ENCODE data around the gene ARHGAP26.

ARHGAP26 gene

GRCh38 chr5:142819292-142819691, 49.1 kb downstream of the ARHGAP26 start:
- peaks cover 44% of the 10 kb centered on the region for H3K4me1 Mint-ChIP-seq (ENCODE audit: low read depth)
- H3K27ac Mint-ChIP-seq, result no peak overlapping the region
- H3K9me3 Mint-ChIP-seq, result no peaks in the 10 kb centered on the region
- no peaks in the 10 kb centered on the region for H3K27me3 Mint-ChIP-seq (ENCODE audit: low read depth)
- no peak for DNase-seq (ENCODE audit: low spot score)
- peaks cover 3% of the 10 kb centered on the region for H3K36me3 Mint-ChIP-seq (ENCODE audit: low read depth)
- H3K4me3 Mint-ChIP-seq, result no peak overlapping the region

DNA sequence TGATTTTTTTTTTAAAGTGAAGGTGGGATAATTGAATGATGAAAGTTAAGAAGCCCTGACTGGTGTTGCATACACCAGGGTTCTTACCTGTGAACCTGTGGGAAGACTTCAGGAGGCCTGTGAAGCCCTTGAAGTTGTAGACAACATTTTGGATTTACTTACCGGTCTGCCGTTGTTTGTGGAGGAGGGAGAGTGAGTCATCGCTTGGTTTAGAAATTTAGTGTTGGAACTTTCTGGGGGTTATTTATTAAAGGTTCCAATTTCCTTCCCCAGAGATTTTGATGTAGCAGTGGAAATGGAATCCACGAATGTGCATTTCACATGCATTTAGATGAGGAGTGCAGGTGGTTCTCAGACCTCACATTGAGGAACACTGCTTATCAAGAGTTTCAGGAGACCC, 49.6 kb downstream of the ARHGAP26 start:
- Mint-ChIP-seq H3K36me3 (ENCODE audit: low read depth) (peaks cover 3% of the 10 kb centered on the region), H3K27me3 (ENCODE audit: low read depth) (no peaks in the 10 kb centered on the region), H3K4me3 (no peak overlapping the region), H3K27ac (peak overlapping the region; percentile 22), H3K9me3 (no peaks in the 10 kb centered on the region), H3K4me1 (ENCODE audit: low read depth) (peaks cover 48% of the 10 kb centered on the region)
- DNase-seq (ENCODE audit: low spot score), result no peak

DNA sequence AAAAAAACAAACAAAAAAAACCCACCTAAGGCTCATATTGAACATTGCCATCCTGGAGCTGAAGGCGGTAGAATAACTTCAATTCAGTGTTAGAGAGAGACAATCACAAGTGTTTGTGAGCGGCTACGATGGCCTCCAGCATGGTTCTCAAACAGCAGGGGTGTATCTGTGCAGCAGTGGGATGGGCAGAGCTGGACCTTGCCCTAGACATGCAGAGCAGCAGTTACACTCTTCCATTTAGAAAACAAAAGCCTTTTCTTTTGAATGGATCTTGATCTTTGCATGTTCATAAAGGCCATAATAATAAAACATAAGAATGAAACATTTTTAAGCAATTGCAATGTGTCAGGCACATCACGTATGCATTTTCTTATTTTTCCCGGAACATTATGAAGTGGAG, 50.3 kb downstream of the ARHGAP26 start:
- DNase-seq (ENCODE audit: low spot score), result no peak
- no peaks in the 10 kb centered on the region for H3K27me3 Mint-ChIP-seq (ENCODE audit: low read depth)
- no peaks in the 10 kb centered on the region for H3K9me3 Mint-ChIP-seq
- H3K4me1 Mint-ChIP-seq (ENCODE audit: low read depth), result peaks cover 51% of the 10 kb centered on the region
- H3K27ac Mint-ChIP-seq, result no peak overlapping the region
- H3K36me3 Mint-ChIP-seq (ENCODE audit: low read depth), result peaks cover 3% of the 10 kb centered on the region
- H3K4me3 Mint-ChIP-seq, result no peak overlapping the region

GRCh38 chr5:142821034-142821732, 51.0 kb downstream of the ARHGAP26 start:
- peak overlapping the region; percentile 6 for H3K27ac Mint-ChIP-seq

DNA sequence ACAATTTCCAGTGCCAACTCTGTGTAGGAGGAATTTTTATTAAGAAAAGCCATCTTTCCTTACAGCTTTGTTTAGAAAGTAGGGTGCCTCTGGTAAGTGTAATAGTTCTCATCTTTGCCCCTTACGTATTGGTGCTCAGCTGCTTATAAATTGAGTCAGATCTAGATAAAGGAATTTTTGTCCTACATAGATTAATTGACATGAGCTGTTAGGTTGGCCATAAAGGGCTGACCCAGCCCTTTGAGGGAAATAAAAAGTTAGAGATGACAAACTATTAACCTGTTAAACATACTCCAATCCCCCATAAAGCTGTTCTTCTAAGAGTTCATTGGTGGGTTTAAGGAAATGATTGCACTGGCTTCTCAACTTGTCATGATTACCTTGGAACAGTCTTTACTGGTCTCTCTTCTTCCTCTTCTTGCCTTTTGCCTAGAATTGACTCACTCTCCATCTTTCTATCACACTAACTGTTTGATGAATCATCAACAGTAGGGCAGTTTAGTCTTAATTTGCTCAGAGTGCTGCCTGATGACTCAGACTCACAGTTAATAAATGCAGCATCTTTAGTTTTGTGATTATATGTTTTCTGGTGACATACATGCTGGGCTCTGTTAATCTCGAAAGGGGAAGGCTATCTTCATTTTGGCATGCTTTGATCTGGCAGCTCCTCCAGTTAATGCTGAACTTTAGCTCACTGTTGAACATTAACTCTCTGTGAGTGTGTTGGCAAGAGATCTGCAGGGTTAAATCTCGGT, 51.7 kb downstream of the ARHGAP26 start:
- peaks cover 3% of the 10 kb centered on the region for H3K36me3 Mint-ChIP-seq (ENCODE audit: low read depth)
- H3K27ac Mint-ChIP-seq, result peak overlapping the region; percentile 72
- H3K4me3 Mint-ChIP-seq, result peak overlapping the region; percentile 10
- H3K27me3 Mint-ChIP-seq (ENCODE audit: low read depth), result no peaks in the 10 kb centered on the region
- peaks cover 61% of the 10 kb centered on the region for H3K4me1 Mint-ChIP-seq (ENCODE audit: low read depth)
- H3K9me3 Mint-ChIP-seq, result no peaks in the 10 kb centered on the region
- DNase-seq (ENCODE audit: low spot score), result peak; percentile 47

More at GRCh38 chr5:142821034-142821732, 51.0 kb downstream of the ARHGAP26 start:
- Mint-ChIP-seq H3K4me3 (no peak overlapping the region), H3K36me3 (ENCODE audit: low read depth) (peaks cover 3% of the 10 kb centered on the region), H3K27me3 (ENCODE audit: low read depth) (no peaks in the 10 kb centered on the region), H3K9me3 (no peaks in the 10 kb centered on the region), H3K4me1 (ENCODE audit: low read depth) (peaks cover 59% of the 10 kb centered on the region)
- no peak for DNase-seq (ENCODE audit: low spot score)

- H3K9me3 Mint-ChIP-seq, result no peaks in the 10 kb centered on the region
- H3K4me3 Mint-ChIP-seq, result no peak overlapping the region
- H3K4me1 Mint-ChIP-seq (ENCODE audit: low read depth), result peaks cover 70% of the 10 kb centered on the region
- peak overlapping the region; percentile 73 for H3K27ac Mint-ChIP-seq
- H3K36me3 Mint-ChIP-seq (ENCODE audit: low read depth), result peaks cover 3% of the 10 kb centered on the region
- no peak for DNase-seq (ENCODE audit: low spot score)
- H3K27me3 Mint-ChIP-seq (ENCODE audit: low read depth), result no peaks in the 10 kb centered on the region
Measured at GRCh38 chr5:142823126-142823525, 52.9 kb downstream of the ARHGAP26 start.

- H3K36me3 Mint-ChIP-seq (ENCODE audit: low read depth), result peaks cover 3% of the 10 kb centered on the region
- H3K4me1 Mint-ChIP-seq (ENCODE audit: low read depth), result peaks cover 71% of the 10 kb centered on the region
- no peaks in the 10 kb centered on the region for H3K27me3 Mint-ChIP-seq (ENCODE audit: low read depth)
- H3K27ac Mint-ChIP-seq, result no peak overlapping the region
- DNase-seq (ENCODE audit: low spot score), result no peak
- no peak overlapping the region for H3K4me3 Mint-ChIP-seq
- no peaks in the 10 kb centered on the region for H3K9me3 Mint-ChIP-seq
Measured at GRCh38 chr5:142823806-142824205, 53.6 kb downstream of the ARHGAP26 start.

DNA sequence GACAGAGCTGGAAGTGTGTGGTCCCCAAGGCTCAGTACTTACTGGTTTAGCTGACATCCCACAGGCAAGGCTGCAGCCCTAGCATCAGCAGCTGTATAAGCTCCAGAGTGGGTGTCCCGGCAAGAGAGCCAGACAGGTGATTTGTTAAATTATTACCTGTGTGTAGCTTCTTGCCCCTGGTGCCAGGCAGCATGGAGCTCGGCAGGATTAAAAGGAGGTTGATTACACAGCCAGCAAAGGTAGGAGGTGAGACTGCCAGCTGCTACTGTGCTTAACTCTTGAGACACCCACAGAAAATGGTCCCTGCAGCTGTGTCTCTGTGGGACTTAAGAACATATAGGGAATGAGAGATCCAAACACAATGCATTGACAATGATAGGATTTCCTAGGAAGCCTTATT, 54.2 kb downstream of the ARHGAP26 start:
- DNase-seq (ENCODE audit: low spot score), result no peak
- H3K4me3 Mint-ChIP-seq, result no peak overlapping the region
- H3K27ac Mint-ChIP-seq, result no peak overlapping the region
- peaks cover 74% of the 10 kb centered on the region for H3K4me1 Mint-ChIP-seq (ENCODE audit: low read depth)
- H3K36me3 Mint-ChIP-seq (ENCODE audit: low read depth), result peaks cover 3% of the 10 kb centered on the region
- no peaks in the 10 kb centered on the region for H3K9me3 Mint-ChIP-seq
- no peaks in the 10 kb centered on the region for H3K27me3 Mint-ChIP-seq (ENCODE audit: low read depth)

DNA sequence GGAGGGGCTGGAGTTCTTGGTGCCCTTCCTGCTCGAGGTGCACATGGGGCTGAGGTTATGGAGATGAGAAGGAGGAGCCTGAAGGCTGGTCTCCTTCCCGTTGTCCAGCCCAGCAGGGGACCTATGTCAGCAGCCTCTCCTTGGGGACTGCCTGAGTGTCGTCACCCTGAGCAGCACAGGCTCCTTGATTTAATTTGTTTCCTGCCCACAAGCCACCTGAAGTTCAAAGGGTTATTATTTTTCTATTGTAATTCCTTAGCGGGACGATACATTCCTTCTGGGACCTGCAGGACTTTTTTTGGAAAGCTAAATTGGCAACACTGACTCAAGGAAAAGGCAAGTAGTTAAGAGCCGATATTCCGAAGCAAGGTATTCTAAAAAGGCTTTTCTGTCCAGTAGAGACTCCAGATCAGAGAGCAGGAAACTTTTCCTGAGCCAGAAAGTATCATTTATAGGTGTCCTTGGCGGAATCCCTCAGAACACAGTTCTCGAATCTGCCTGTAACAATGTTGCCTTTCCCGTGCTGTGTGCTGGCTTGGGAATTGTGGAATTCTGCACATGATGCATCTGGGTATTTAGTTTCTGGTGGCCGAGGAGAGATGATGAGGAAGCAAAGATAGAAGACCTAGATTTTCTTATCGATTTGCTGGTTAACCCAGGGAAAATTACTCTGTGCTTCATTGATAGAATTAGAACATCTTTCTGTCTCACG, 55.4 kb downstream of the ARHGAP26 start:
- H3K4me1 Mint-ChIP-seq (ENCODE audit: low read depth), result peaks cover 68% of the 10 kb centered on the region
- H3K27ac Mint-ChIP-seq, result no peak overlapping the region
- peaks cover 3% of the 10 kb centered on the region for H3K36me3 Mint-ChIP-seq (ENCODE audit: low read depth)
- no peaks in the 10 kb centered on the region for H3K9me3 Mint-ChIP-seq
- no peaks in the 10 kb centered on the region for H3K27me3 Mint-ChIP-seq (ENCODE audit: low read depth)
- no peak overlapping the region for H3K4me3 Mint-ChIP-seq
- DNase-seq (ENCODE audit: low spot score), result no peak

GRCh38 chr5:142826093-142826492, 55.9 kb downstream of the ARHGAP26 start:
- DNase-seq (ENCODE audit: low spot score), result no peak
- Mint-ChIP-seq H3K4me1 (ENCODE audit: low read depth) (peaks cover 62% of the 10 kb centered on the region), H3K27me3 (ENCODE audit: low read depth) (no peaks in the 10 kb centered on the region), H3K9me3 (no peaks in the 10 kb centered on the region), H3K27ac (no peak overlapping the region), H3K36me3 (ENCODE audit: low read depth) (no peaks in the 10 kb centered on the region), H3K4me3 (no peak overlapping the region)

DNA sequence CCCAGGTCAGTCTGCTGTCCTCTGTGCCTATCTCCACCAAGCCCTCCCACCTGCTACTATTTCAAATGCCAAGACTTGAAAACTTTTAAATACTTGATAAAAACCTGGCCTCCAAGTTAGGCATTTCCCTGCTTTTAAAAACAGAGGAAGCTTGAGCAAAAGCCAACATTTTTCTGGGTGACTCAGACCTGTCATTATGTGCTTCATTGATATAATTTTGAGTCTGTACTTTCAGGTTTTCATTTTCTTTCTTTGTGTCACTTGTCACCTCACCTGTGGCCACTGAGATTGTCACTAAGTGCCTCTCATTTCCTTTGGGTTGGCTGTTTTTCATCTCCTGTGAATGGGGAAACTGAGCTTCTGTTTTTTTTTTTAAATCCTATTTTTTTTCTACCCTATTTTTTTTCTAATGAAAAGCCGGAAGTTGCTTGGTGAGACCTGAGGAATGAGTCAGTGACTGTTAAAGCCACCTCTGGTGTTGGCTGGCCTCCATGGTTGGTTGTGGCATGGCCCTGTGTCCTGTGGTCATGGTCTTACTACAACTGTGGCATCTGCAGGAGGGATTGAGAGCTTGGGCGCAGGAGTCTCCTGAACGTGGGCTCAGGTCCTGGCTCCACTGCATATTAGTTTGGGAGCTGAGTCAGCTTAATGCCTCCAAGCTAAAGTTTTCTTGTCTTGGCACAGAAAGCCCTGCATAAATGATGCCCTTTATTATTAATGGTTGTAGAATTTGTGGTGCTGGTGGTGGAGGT, 56.7 kb downstream of the ARHGAP26 start:
- Mint-ChIP-seq H3K4me1 (ENCODE audit: low read depth) (peaks cover 59% of the 10 kb centered on the region), H3K9me3 (no peaks in the 10 kb centered on the region), H3K27ac (peak overlapping the region; percentile 64), H3K36me3 (ENCODE audit: low read depth) (no peaks in the 10 kb centered on the region), H3K4me3 (peak overlapping the region; percentile 5), H3K27me3 (ENCODE audit: low read depth) (no peaks in the 10 kb centered on the region)
- peak; percentile 37 for DNase-seq (ENCODE audit: low spot score)

- Mint-ChIP-seq H3K36me3 (ENCODE audit: low read depth) (peaks cover 2% of the 10 kb centered on the region), H3K4me1 (ENCODE audit: low read depth) (peaks cover 54% of the 10 kb centered on the region), H3K27me3 (ENCODE audit: low read depth) (no peaks in the 10 kb centered on the region), H3K27ac (no peak overlapping the region), H3K9me3 (no peaks in the 10 kb centered on the region), H3K4me3 (no peak overlapping the region)
- DNase-seq (ENCODE audit: low spot score), result no peak
Measured at GRCh38 chr5:142827934-142828576, 57.9 kb downstream of the ARHGAP26 start.

DNA sequence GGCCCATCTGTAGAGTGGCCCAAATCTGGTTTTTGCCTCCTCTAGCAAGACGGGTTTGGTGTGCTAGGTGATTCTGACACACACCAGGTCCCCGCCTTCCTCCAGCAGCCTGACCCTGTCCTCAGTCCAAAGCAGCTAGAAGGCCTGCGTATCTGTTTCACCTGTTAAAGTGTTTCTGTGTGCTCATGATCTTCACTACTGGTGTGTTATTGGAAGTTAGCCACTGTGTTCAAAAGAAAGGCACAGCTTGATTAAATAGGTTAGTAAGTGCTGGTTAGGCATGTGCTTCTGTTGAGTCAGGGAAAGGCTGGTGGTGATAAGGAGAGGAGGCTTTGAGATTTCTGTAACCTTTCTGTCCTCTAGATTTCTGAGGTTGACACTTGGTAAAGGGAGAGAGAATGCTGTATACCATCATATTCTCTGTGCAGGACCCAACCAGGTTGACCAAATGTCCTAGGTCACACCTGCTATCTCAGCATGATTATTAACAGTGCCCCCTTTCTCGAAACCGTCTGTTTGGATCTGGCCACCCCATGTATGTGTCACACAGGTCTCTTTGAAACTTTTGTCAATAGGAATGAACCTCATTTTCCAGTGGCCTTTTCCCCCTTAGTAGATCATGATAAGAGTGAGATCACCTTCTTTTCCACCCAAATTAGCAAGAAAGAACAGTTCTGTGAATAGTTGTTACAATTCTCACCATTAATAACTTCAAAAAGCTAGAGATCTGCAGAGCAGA, 58.8 kb downstream of the ARHGAP26 start:
- peaks cover 47% of the 10 kb centered on the region for H3K4me1 Mint-ChIP-seq (ENCODE audit: low read depth)
- no peak overlapping the region for H3K4me3 Mint-ChIP-seq
- no peaks in the 10 kb centered on the region for H3K9me3 Mint-ChIP-seq
- H3K36me3 Mint-ChIP-seq (ENCODE audit: low read depth), result peaks cover 4% of the 10 kb centered on the region
- H3K27me3 Mint-ChIP-seq (ENCODE audit: low read depth), result no peaks in the 10 kb centered on the region
- DNase-seq (ENCODE audit: low spot score), result no peak
- H3K27ac Mint-ChIP-seq, result no peak overlapping the region

Data from T-helper 2 cell treated with Interferon-gamma antibody and Interleukin-4, amounts not matched to agents 5 μg/mL and 100 μg/mL, for 36 hours (primary cell).